ENCODE measurements around the gene P4HB.
"Not testable (repeated sequence)": the region's sequence is repeated elsewhere in the genome, so short reads cannot be mapped to it uniquely, and the experiment has no call there.

The P4HB gene

DNA sequence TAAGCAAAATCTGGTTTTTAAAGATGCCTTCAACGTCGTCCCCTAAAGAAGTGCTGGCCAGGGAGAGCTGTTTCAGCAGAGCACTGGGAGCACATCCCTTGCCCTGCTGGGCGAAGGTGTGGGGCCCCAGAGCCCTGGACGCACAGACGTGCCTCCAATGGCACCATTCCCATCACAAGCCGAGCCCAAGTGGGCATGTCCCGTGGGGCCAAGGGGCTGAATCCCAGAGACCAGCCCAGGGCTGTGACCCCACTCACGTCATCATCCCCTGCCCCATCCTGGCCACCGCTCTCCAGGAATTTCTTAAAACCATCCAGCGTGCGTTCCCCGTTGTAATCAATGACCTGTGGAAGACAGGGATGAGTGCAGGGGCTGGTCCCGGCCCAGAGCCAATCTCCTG is 15.4 kb downstream of the P4HB start:
- FAIRE-seq = no peak

DNA sequence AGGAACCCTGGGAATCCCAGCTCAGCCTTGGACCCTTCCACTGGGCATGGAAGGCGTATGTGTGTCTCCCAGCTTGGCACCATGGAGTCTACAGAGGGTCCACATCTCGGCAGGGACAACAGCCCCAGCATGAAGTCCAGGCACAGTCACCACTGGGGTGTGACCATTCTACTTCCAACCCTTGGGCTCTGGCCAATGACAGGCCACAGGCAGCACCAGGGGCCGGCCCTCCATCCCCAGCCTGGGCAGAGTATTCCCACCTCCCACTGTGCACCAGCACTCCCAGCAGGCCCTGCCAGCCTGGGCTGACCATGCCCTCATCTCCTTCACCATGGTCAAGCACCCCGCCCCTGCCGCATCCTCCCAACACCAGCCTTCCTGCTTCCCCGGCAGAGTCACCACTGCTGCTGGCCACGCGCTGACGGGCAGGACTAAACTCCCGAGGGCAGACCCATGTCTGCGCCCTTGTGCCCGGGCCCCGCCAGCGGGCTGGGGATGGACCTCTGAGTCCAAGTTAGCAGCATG is 15.9 kb downstream of the P4HB start:
- no peak for FAIRE-seq

DNA sequence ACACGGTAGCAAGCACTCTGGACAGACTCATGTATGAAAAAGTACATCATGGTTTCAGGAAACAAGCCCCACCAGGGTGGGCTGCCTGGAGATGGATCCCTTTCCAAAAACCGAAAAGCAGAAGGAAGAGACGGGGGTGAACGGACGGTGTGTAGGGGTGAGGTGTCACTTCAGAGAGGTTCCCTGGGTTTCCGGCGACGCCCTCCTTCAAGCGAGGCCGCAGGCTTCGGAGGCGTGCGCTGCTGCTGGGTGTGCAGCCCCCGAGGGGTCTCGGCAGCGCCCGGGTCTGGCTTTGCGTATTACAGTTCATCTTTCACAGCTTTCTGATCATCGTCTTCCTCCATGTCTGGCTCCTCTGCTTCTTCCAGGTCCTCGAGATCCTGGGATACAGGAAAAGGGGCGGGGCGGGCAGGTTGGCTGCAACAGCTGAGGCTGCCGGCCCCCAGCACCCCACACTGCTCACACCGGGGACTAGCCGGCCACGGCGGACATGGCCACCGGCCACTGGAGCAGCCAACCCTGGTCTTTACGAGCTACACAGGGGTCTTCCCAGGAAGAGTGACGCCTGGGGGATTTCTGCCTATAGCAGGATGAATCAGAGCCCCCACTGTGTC is 16.5 kb downstream of the P4HB start:
- no peak for FAIRE-seq

DNA sequence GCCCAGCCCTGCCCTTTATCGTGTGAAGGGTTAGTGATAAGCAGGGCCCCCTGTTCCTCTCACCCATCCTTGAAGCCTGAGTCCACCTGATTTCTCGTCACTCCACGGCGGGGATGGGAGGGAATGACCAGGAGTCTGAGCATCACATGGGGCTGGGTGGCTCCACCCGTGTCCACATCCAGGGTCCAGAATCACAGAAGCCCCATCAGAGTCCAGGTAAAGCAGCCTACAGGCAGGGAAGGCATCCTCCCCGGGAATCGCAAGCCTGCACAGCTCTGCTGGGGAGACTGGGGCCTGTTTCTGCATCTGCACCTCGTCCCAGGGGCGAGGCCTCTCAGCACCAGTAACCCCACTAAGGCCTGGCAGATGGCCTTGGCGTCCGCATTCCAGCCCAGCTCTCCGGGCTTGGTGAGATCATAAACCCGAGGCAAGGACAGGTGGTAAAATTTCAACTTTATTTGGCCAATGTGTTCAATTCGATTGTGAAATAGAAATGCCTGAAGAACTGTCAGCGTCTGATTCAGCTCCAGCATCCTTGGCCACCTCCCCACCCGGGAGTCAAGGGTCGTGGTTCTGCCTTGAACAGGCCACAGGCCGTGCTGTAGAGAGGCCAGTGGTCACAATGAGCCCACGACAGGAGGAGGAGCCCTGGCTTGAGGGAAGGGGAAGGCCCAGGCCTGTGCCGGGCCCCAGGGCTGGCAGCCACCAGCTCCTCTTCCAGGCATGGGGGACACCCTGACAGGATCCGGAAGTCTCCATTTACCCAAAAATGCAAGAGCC is 17.4 kb downstream of the P4HB start:
- no peak for FAIRE-seq

DNA sequence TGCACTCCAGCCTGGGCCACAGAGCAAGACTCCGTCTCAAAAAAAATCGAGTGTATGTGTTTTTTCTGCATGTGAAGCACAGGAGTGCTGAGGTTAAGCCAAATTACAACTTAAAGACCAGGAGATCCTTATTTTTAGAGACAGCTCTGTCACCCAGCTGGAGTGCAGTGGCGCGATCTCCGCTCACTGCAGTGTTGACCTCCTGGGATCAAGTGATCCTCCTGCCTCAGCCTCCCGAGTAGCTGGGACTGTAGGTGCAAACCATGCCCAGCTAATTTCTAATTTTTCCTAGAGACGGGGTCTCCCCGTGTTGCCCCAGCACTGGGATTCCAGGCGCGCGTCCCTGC is 18.0 kb downstream of the P4HB start:
- FAIRE-seq = no peak

DNA sequence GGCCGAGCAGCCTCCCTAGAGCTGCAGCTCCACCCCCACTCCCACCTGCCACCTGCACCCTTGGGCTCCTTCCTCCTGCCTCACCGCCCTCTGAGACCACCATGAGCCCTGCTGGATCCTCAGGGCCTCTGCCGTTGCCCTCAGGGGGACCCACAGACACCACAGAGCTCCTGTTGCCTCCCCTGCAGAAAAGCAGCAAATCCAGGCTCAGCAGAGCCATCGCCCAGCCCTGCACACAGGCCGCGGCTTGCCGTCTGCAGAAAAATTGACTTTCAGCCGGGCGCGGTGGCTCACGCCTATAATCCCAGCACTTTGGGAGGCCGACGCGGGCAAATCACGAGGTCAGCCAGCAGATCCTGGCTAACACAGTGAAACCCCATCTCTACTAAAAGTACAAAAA is 18.5 kb downstream of the P4HB start:
- FAIRE-seq = no peak

DNA sequence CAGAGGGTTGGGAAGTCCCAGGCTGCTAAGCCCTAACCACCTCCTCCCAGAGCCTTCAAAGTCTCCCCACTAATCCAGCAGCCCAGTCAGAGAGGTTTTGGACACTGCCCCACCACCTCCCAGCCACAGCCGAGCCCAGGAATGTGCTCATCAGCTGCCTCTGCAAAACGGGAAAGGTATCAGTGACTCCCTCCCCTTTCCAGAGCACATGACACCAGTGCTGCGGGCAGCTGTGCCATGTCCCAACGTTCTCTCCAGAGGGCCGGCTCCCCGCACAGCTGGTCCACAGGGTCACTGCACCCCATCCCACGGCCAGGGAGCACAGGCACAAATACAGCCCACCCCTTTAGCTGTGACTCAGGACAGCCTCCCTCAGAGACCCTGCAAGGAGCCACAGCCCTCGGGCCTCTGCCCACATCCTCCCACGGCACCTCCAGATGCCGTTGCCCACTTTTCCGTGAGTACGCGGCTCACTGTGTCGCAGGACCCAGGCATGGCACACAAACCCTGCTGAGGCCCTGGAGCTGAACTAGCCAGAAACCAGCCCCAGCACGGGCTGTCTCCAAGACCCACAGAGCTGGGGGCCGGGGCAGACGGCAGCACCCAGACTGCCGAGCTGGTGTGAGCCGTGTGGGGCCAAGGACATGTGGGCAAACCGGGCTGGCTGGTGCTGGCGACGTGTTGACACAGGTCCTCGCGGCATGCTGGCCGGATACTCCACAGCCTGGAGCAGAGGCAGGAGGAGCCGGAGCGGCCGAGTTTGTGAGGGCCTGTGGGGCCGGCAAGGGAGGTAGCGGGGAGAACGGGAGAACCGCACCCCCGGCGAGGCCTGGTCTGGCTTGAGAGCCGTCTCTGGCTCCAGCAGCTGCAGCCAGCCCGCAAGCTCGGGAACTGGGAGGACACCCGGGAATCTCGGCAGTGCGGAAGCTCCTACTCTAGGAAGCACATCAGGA is 19.2 kb downstream of the P4HB start:
- FAIRE-seq = no peak

DNA sequence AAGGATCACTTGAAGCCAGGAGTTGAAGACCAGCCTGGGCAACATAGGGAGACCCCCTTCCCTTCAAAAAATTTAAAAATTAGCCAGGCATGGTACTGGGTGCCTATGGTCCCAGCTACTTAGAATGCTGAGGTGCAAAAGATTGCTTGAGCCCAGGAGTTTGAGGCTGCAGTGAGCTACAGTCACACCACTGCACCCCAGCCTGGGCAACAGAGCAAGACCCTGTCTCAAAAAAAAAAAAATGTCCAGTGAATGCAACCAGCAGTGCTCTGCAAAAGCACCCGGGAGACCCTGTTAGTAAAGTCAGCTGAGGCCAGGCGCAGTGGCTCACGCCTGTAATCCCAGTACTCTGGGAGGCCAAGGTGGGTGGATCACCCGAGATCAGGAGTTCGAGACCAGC is 20.3 kb downstream of the P4HB start:
- FAIRE-seq = not testable (repeated sequence)

DNA sequence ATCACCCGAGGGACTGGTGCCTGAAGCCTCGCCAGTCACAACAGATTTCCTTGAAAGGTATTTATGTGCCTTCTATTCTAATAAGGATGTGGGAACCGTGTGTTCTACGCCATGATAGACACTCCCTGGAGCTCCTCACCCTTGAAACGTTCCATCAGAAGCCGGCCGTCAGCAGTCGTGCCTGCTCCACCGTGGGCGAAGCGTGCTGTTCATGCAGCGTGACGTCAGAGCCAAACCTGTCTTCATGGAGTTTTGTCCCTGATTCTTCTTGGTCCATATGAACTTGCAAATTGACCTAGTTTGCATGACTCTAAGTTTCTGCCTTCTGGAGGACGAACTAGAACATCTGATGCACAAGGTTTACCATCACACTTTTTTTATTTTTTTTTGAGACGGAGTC is 21.0 kb downstream of the P4HB start:
- FAIRE-seq = no peak

DNA sequence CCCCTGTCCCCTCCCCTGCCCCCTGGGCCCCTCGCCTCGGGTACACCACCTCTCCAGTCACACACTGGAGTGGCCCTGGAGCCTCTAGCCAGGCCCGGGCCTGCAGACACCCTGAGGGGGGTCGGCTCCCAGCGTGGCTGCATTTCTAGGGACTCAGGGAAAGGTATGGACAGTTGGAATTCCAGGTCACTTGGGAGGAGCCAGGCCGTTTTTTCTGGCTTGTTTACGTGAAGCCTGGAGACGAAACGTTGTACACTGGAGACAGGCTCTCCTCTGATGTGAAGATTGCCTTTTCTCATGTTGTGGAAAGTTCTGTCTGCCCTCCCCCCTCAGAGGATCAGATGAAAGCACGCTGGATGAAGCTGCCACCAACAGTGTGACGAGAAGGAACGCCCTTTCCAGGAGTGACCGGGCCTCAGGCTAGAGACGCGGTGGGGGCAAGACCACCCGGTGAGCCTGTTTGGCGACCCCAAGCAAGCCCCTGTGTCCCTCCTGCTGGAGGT is 21.5 kb downstream of the P4HB start:
- FAIRE-seq = no peak

DNA sequence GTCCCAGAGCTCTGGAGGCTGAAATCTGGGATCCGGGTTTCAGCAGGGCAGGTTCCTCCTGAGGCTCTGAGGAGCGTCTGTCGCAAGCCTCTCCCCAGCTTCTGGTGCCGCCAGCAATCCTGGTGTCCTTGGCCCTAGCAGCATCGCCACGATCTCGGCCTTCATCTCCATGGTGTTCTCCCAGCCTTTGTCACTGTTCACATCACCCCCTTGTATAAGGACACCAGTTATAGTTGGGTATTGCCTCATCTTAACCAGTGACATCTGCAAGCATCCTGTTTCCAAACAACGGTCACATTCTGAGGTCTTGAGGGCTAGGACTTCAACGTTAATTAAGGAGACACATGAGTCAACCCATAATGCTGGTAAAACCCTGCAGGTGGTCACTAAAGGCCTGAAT is 22.7 kb downstream of the P4HB start:
- no peak for FAIRE-seq

DNA sequence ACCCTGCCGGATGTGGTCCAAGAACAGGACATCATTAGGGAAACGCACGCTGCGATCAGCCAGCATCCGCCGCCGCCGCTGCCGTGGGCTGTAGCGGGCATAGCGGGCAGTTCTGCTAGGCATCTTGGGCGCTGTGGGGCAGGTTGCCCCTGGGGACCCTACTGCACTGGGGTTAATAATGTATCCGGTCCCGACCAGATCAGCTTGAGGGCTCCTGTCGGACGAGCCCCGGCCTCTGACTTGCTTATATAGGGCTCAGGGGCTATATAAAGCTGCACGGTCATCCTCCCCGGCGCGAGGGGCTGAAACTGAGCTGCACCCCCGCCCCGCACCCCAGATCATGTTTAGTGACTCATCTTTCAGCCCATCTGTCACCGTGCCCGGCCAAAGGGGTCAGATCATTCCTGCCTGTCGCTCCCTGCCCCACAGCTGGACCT is 25.5 kb downstream of the P4HB start, which contains the start of gene PPP1R27:
Gene PPP1R27, minus strand, starts transcription at position 220 of the 437 bp plus-strand sequence. Its CDS starts 97 bp downstream, at position 123.
- FAIRE-seq = no peak

DNA sequence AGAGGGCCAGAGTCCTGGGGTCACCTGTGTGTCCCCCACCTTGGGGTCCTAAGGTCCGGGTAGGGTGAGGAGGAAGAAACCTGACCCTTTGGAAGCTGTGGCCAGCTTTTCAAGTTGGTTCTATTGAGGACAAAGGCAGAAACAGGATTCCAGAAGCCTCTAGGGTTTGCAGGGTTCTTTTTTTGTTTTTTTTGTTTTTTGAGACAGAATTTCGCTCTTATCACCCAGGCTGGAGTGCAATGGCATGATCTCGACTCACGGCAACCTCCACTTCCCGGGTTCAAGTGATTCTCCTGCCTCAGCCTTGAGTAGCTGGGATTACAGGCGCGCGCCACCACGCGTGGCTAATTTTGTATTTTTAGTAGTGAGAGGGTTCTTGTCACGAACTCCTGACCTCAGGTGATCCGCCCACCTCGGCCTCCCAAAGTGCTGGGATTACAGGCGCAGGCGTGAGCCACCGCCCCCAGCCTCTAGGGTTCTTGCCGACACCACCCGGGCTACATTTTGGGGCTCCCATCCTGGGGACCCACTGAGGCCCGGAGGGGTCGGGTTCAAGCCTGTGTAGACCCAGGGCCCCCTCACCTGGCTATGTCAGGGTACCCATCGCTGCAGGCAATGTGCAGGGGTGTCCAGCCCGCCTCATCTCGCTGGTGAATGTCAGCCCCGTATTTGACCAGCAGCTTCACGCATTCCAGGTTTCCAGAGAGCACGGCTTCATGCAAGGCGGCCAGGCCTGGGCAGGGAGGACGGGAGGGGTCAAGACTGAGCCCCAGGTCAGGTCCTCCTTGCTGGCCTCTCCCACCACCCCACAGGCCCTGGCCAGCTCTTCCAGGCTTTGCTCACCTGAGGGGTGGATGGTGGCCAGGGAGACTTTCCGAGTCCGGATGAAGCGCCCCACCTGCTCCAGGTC is 26.2 kb downstream of the P4HB start:
- no peak for FAIRE-seq

DNA sequence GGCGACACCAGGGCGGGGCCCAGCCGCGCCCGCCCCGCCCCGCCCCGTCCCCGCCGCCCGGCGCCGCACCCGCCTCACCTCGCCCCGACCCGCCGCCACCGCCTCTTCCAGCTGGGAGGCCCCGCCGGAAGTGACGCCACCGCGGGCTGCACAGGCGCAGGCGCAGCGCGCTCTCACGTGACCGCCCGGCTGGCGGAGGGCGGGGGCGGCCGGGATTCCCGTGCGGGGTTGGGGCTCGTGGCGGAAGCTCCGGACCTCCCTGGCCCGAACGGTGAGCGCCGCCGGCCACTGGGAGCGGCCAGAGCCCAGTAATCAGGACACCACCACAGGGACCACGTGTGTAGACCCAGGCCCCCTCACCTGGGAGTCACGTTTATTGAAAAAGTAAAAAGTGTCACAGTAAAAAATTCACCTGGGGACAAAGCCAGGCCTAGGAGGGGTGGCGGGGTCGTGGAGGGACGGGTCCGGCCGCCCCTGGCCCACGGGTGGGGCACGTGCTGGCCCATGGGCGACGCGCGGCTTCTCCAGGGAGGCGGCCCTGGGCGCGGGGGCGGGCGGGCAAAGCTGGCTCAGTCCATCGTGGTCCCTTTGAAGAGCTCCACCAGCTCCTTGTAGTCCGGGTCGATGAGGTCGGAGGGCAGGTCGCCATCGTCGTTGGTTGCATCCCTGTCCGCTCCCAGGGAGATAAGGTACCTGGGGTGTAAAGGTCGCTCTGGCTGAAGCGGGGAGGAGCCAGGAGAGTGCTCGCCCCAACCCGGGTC is 27.0 kb downstream of the P4HB start, which contains the start of gene MCRIP1:
Gene MCRIP1, minus strand, starts transcription at position 132 of the 761 bp plus-strand sequence. CDS start 8,785 bp downstream, outside the sequence.
- FAIRE-seq = no peak

DNA sequence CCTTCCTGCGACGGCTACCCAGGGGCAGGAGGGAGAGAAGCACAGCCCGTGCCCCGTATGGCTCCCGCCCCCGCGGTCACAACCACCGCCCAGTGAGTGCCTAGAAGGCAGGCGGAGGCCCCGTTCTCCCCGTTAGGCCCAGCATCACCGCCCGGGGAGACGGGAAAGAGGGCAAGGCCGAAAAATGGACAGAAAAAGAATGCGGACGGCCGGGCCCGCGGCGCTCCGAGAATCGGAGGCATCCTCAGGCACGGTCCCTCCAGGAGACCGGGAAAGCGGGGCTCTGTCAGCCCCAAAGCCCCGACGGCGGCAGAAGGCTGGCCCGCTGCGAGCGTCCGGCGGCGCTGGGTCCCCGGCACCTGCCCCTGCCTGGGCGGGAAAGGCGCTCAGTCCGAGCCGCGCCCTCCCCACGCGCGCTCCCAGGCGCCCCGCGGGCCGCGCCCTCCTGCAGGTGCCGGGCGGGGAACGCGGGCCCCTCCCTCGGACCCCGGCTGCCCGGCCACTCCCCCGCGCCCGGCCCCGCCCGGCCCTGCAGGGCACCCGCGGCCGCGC is 27.7 kb downstream of the P4HB start:
- FAIRE-seq = no peak

DNA sequence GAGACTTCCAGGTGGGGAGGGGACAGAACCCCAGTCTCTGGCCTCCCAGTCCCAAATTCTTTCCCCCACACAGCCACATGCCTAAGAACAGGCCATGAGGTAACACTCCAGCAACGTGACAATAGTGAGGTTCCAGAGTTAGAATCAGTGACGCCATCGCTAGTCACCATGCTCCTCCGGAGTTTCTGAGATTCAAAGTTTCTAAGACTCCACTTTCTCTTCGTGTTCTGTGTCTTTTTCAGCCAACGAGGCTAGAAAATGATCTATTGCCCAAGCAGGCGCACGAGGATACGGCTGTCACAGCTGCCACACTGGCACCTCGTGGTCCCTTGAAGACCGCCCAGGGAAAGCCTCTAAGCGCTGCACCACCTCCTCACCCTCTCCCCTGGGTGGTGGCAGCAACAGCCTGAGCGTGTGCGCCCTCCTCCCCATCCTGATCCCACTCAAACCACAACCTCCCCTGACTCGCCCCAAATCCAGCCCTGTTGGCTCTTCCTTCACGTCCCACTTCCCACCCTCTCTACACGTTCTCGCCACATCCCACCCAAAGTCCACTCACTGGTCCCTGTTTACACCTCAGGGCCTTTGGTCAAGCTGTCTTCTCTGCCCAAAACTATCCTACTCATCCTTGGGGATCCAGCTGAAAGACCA is 28.3 kb downstream of the P4HB start:
- FAIRE-seq = no peak

DNA sequence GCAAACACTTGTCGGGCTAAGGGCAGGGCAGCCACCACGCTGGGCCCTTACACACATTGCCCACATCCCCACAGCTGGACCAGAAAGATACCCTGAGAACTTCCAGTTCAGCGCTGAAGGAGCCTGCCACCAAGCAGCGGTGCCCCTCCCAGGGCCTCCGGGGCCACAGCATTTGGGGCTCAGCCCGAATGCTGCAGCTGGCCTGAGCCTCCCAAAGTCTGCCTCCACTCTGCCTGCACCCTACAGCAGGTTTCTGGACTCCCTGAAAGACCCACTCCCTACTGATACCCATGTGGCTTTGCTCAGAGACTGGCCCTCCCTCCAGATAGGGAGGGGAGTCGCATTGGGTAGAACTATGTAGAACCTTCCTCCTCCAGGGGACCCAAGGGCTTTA is 28.8 kb downstream of the P4HB start:
- no peak for FAIRE-seq

DNA sequence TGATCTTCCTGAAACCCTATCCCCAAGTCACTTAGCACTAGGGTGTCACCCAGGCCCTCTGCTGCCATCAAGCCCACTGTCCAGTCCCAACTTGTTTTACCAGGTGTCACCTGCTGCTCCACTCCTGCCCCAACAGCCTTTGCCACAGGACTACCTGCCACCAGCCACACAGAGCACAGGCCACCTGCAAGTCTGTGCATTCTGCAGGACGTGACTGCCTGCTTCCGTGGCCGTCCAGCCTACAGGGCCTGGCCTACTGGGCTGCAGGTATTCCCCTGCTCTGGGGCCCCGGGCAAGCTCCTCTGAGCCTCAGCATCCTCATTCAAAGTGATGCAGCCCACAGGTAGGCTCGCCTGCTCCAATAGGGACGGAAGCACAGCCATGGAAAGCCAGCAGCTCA is 30.5 kb downstream of the P4HB start:
- no peak for FAIRE-seq

DNA sequence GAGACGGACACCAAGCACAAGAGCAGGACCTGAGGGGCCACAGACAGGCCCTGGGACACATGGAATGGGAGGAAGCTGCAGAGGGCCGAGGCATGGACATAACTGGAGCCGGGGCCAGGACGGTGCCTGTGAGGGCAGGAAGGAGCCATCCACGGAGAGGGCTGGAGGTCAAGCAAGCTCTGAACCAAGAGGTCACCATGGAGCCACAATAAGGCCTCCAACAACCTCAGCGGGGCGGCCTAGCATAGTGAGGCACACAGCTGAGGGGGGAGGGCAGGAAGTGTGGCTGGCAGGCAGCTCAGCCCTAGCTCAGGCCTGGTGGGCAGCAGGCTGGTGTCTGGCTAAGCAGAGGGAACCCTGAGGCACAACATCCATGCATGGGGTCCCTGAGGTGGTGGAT is 31.7 kb downstream of the P4HB start:
- no peak for FAIRE-seq

DNA sequence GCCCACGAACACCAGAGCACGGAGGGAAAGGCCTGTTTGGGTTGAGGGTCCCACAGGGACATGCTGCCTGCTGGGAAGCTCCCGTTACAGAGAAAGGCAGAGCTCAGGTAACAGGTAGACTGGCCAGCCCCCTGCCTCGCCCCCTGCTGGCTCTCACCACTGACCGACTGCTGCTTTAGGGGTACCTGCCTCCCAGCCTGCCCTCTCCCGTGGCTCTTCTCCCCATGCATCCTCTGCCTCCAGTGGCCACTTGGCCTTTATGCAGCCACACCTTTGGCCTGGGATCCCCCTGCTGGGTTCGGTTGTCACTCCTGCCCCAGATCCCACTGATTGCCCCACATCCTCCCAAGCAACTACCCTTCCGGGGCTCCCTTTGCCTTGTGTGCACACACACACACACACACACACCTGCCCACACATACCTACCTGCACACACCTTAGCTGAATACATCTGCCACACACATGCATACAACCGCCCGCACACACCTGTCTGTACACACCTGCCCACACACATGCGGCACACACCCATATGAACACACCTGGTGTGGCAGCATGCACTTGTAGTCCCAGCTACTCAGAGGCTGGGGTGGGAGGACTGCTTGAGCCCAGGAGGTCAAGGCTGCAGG is 34.4 kb downstream of the P4HB start:
- no peak for FAIRE-seq
